GM18526 (cell line): ENCODE measurements around the gene KDM8.

Experiments used
- POLR2A ChIP-seq: IDR thresholded peaks from 3 replicates; pipeline ENCODE4 v1.6.1; 2011; ENCODE audit not compliant: insufficient read length; ENCODE audit errors: extremely low read depth

Gene KDM8

GRCh38 chr16:27259710-27260109 lies 56.4 kb downstream of the KDM8 start:
- no peak for TF ChIP-seq POLR2A

- no peak for TF ChIP-seq POLR2A
These were observed 60.8 kb downstream of the KDM8 start for GRCh38 chr16:27264151-27264550.

- TF ChIP-seq POLR2A: no peak
These were observed 62.7 kb downstream of the KDM8 start for GRCh38 chr16:27265982-27266381.

- no peak for TF ChIP-seq POLR2A
These were observed 63.8 kb downstream of the KDM8 start for GRCh38 chr16:27267037-27267677.

- peak; percentile 96 for TF ChIP-seq POLR2A
These were observed 65.3 kb downstream of the KDM8 start, which contains the start of gene NSMCE1 for GRCh38 chr16:27268376-27269299. Gene NSMCE1 (minus strand): TSS chr16:27268772. CDS start chr16:27257570, 11,202 bp downstream.

GRCh38 chr16:27269300-27270150 lies 66.2 kb downstream of the KDM8 start:
- no peak for TF ChIP-seq POLR2A

- no peak for TF ChIP-seq POLR2A
These were observed 67.0 kb downstream of the KDM8 start for GRCh38 chr16:27270349-27270748.
